ENCODE results near the gene PPP1R8.

DNA sequence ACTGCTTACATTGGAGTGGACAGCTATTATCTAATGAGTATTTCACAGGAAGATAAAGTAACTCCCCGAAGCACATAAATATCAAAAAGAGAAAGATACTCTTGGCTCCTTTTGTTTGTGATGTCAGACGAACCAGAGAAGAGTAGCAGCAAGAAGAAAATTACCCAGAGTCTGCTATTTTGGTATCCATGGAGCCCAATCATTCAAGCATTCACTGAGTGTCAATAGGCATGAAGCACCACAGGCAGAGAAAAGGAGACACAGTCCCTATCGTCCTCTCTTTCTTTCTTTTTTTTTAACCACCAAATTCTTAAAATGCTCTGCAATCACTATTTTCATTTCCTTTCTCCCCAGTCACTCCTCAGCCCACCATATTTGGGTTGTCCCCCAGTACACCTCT, 63.9 kb downstream of the PPP1R8 start:
- no peak for TF ChIP-seq EZH2 (IDR thresholded peaks at IDR 0.05; ENCODE audit: low read length, missing control alignments)
- TF ChIP-seq, protein P1, sequence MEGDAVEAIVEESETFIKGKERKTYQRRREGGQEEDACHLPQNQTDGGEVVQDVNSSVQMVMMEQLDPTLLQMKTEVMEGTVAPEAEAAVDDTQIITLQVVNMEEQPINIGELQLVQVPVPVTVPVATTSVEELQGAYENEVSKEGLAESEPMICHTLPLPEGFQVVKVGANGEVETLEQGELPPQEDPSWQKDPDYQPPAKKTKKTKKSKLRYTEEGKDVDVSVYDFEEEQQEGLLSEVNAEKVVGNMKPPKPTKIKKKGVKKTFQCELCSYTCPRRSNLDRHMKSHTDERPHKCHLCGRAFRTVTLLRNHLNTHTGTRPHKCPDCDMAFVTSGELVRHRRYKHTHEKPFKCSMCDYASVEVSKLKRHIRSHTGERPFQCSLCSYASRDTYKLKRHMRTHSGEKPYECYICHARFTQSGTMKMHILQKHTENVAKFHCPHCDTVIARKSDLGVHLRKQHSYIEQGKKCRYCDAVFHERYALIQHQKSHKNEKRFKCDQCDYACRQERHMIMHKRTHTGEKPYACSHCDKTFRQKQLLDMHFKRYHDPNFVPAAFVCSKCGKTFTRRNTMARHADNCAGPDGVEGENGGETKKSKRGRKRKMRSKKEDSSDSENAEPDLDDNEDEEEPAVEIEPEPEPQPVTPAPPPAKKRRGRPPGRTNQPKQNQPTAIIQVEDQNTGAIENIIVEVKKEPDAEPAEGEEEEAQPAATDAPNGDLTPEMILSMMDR (conservative IDR thresholded peaks at IDR 0.05 in 1 of 2, IDR thresholded peaks at IDR 0.05 in 1 of 2; ENCODE audit: low read depth in 1 of 2, low read length in 2 of 2), result no peak
